BE2C (cell line): ENCODE results near the gene NOTUM.

ENCODE experiments used
- DNase-seq: peaks from one replicate; pipeline ENCODE4 v3.0.0-alpha.2; 2020
- H3K27me3 ChIP-seq: fragments of 250-450 bp; sonication (Bioruptor Pico); 2 replicates; pipeline ENCODE4 v1.5.1; 2020; ENCODE audit warnings: mild to moderate bottlenecking
- H3K36me3 ChIP-seq: fragments of 250-450 bp; sonication (Bioruptor Pico); 2 replicates; pipeline ENCODE4 v1.5.1; 2020; ENCODE audit warnings: mild to moderate bottlenecking
- H3K4me1 ChIP-seq: fragments of 250-450 bp; sonication (Bioruptor Pico); 2 replicates; pipeline ENCODE4 v1.5.1; 2020
- H3K4me3 ChIP-seq: 2 replicates; pipeline ENCODE4 v1.5.1; 2011; ENCODE audit warnings: low read depth, low read length
- H3K9me3 ChIP-seq: fragments of 250-450 bp; sonication (Bioruptor Pico); 2 replicates; pipeline ENCODE4 v1.5.1; 2020
- CTCF ChIP-seq: IDR thresholded peaks from 2 replicates; pipeline ENCODE4 v1.5.1; 2012; ENCODE audit warnings: mild to moderate bottlenecking, low read depth, low read length

Gene NOTUM

GRCh38 chr17:81924557-81925532 is 36.1 kb downstream of the NOTUM start:
- no peaks in the 10 kb centered on the region for H3K9me3 ChIP-seq
- peaks cover 6% of the 10 kb centered on the region for H3K4me1 ChIP-seq
- no peaks in the 10 kb centered on the region for H3K27me3 ChIP-seq
- H3K4me3 ChIP-seq, result no peak overlapping the region
- DNase-seq, result no peak
- TF ChIP-seq CTCF, result no peak
- H3K36me3 ChIP-seq, result peaks cover 29% of the 10 kb centered on the region

GRCh38 chr17:81923302-81924260 is 37.4 kb downstream of the NOTUM start:
- Histone ChIP-seq H3K36me3 (peaks cover 34% of the 10 kb centered on the region), H3K27me3 (no peaks in the 10 kb centered on the region), H3K9me3 (no peaks in the 10 kb centered on the region), H3K4me1 (peaks cover 6% of the 10 kb centered on the region), H3K4me3 (no peak overlapping the region)
- TF ChIP-seq CTCF, result no peak
- no peak for DNase-seq

GRCh38 chr17:81922566-81923301 is 38.3 kb downstream of the NOTUM start:
- no peaks in the 10 kb centered on the region for H3K27me3 ChIP-seq
- no peak for TF ChIP-seq CTCF
- no peak overlapping the region for H3K4me3 ChIP-seq
- H3K9me3 ChIP-seq, result no peaks in the 10 kb centered on the region
- H3K4me1 ChIP-seq, result peaks cover 10% of the 10 kb centered on the region
- no peak for DNase-seq
- peaks cover 34% of the 10 kb centered on the region for H3K36me3 ChIP-seq

GRCh38 chr17:81921996-81922565 is 38.9 kb downstream of the NOTUM start:
- H3K36me3 ChIP-seq, result peaks cover 34% of the 10 kb centered on the region
- peaks cover 10% of the 10 kb centered on the region for H3K4me1 ChIP-seq
- no peak overlapping the region for H3K4me3 ChIP-seq
- H3K9me3 ChIP-seq, result no peaks in the 10 kb centered on the region
- TF ChIP-seq CTCF, result no peak
- DNase-seq, result no peak
- H3K27me3 ChIP-seq, result no peaks in the 10 kb centered on the region

- Histone ChIP-seq H3K4me3 (no peak overlapping the region), H3K4me1 (peaks cover 13% of the 10 kb centered on the region), H3K36me3 (peaks cover 32% of the 10 kb centered on the region), H3K9me3 (no peaks in the 10 kb centered on the region), H3K27me3 (no peaks in the 10 kb centered on the region)
- TF ChIP-seq CTCF, result no peak
- no peak for DNase-seq
Observed at GRCh38 chr17:81921537-81921862, 39.5 kb downstream of the NOTUM start.
